Breast epithelium (tissue), 3 donors: ENCODE data around the gene ABHD6.

ENCODE experiments used
- POLR2A ChIP-seq: fragments of 450-650 bp; IDR thresholded peaks from one replicate; pipeline ENCODE4 v1.6.1; 2016; ENCODE audit warnings: antibody characterized with exemption, mild to moderate bottlenecking, moderate library complexity
- TF ChIP-seq, protein P1 (sequence below), 3 donors: fragments of 450-650 bp; IDR thresholded peaks; one replicate each; pipeline ENCODE4 v1.5.1; 2016 to 2017; ENCODE audit warnings: antibody characterized with exemption in 3 of 3, mild to moderate bottlenecking in 3 of 3, moderate library complexity in 3 of 3

DNA sequence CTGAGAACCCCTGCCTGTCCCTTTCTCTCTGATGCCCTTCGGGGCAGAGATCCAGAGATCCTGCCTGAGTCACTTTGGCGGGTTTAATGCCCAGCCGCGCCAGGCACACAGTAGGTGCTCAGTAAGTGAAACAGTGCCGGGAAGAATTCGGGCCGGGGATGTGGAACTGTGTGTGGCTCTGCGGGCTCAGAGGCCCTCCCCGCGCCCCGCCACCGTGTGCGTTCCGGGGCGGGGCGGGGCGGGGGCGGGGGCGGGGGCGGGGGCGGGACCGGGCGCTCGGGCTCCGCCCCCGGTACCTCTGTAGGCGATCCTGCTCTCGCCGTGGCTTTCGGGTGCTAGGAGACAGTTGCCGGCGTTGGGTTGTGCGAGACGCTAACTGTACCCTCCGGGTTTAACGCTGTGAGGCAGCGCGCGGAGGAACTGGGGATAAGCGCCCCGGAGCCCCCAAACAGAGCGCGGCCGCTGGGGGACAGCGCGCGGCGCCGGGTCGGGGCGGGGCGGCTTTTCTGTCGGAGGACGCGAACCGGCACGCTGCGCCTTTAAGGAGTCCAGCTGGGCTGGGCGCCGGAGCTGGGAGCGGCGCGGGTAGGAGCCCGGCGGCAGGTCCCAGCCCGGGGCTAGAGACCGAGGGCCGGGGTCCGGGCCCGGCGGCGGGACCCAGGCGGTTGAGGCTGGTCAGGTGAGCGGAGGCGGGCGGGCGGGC is at the start of gene ABHD6:
- TF ChIP-seq POLR2A, result no peak
- TF ChIP-seq, protein P1, sequence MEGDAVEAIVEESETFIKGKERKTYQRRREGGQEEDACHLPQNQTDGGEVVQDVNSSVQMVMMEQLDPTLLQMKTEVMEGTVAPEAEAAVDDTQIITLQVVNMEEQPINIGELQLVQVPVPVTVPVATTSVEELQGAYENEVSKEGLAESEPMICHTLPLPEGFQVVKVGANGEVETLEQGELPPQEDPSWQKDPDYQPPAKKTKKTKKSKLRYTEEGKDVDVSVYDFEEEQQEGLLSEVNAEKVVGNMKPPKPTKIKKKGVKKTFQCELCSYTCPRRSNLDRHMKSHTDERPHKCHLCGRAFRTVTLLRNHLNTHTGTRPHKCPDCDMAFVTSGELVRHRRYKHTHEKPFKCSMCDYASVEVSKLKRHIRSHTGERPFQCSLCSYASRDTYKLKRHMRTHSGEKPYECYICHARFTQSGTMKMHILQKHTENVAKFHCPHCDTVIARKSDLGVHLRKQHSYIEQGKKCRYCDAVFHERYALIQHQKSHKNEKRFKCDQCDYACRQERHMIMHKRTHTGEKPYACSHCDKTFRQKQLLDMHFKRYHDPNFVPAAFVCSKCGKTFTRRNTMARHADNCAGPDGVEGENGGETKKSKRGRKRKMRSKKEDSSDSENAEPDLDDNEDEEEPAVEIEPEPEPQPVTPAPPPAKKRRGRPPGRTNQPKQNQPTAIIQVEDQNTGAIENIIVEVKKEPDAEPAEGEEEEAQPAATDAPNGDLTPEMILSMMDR (IDR thresholded peaks at IDR 0.05), result no peak
